ELF-1 (cell line): ENCODE results near the gene TRIM29.

Experiments
- DNase-seq: peaks from one replicate; pipeline ENCODE4 v3.0.0-alpha.2; 2016; ENCODE audit warnings: low read depth, low spot score

The TRIM29 gene

GRCh38 chr11:120139316-120140069 is 1.6 kb upstream of the TRIM29 start:
- DNase-seq: no peak

- no peak for DNase-seq
These were observed 714 bp downstream of the TRIM29 start for GRCh38 chr11:120137187-120137610.

- DNase-seq: no peak
These were observed 1.6 kb downstream of the TRIM29 start for GRCh38 chr11:120136356-120136755.

DNA sequence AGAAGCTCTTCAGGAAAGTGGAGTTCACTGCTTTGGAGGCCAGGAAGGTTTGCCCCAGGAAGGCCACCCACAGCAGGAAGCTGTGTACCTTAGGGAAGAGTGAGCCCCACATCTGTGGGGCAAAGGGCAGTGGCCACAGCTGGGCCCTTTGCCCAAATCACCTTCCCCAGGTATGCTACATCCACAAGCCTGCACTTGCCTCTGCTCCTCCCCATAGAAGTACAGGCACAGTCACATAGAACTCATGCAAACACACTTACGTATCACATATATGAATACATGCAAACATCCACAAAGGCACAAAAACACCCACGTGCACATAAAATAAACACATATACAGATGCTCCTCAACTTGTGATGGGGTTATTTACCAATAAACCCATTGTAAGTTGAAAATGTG is 2.1 kb downstream of the TRIM29 start:
- no peak for DNase-seq

DNA sequence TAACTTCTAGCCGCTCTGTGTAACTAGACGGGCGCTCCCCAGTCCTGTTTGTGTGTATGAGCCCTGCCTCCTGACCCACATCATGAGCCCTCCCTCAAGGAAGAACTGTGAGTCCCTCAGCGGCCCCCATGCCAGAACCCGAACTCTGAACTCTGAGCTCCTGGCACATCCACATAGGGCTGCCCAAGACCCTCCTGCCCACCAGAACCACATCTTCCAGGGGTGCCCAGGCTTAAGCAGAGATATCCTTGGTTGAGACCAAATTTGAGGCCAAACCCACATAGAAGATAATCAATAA is 3.0 kb downstream of the TRIM29 start:
- DNase-seq: peak; percentile 0

DNA sequence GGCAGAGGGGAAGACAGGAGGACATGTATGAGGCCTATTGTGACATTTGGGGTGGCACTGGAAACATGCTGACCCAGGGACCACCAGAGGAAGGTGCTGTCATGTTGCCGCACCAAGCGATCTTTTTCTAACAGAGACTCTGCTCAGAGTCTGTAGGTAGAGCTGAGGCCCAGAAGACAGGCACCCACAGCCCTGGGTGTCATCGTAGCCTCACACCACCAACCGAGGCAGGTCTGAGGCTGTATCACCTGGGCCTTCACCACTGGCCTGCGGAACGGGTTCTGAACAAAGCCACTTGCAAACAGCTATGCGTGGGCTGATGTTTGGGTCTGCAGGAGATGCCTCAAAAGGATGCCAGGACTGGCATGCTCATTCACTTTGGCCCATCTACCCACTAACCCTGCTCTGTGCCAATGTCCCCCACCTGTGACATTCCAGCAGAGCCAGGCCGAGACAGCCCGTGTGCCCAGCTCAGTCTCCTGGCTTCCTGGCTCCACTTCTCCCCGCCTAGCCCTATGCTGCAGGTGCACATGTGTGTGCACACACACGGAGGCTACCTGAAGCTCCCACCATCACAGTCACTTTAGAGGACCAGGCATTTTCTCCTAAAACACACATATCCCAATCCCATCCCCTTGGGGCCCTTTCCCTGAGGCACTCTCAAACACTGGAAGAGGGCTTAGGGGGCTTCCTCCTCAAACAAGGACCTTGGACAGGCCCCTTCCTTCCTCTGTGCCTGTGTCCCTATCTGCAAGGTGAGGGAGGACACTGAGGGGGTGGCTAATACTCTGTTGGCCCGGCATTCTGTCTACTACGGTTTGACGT is 3.6 kb downstream of the TRIM29 start:
- peak; percentile 2 for DNase-seq

DNA sequence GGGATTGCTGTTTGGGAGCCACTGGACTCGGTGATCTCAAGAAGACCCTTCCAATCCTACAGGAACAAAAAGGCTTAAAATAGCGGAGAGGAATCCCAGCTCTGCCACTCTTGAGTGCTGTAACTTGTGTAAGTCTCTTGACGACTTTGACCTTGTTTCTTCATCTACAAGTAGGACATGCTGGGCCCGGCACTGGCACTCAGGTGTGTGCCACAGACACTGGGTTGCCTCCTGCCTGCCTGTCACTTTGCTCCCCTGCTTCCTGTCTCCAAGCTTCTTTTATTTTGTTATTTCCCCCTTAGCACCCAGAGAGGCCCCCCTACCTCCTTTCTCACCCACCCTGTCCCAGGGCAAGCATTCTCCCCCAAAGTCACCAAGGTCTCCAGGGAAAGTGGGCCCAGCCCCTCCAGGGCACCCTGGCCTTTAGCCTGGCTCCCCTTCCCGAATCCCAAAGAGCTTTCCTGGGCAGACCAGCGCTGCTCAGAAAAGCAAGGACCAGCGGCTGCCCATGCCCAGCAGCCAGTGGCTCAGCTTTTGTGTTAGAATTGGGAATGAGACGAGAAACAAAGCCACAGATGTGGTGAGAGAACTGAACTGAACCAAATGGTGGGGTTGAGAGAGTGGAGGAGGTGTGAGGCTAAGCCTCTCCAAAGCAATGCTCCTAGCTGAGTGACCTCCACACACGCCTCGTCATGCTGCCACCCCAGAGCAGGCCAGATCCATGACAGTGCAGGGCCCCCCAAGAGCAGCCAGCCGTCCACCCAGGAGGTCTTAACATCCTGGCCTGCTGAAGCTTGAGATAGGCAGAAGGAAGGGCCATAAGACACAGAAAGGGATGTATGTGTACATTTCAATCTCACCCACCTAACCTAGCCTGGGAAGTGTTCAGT is 4.5 kb downstream of the TRIM29 start:
- peak; percentile 0 for DNase-seq

GRCh38 chr11:120132645-120133185 is 5.2 kb downstream of the TRIM29 start:
- no peak for DNase-seq

- no peak for DNase-seq
These were observed 5.8 kb downstream of the TRIM29 start for GRCh38 chr11:120131941-120132644.

- no peak for DNase-seq
These were observed 6.7 kb downstream of the TRIM29 start for GRCh38 chr11:120130991-120131760.

DNA sequence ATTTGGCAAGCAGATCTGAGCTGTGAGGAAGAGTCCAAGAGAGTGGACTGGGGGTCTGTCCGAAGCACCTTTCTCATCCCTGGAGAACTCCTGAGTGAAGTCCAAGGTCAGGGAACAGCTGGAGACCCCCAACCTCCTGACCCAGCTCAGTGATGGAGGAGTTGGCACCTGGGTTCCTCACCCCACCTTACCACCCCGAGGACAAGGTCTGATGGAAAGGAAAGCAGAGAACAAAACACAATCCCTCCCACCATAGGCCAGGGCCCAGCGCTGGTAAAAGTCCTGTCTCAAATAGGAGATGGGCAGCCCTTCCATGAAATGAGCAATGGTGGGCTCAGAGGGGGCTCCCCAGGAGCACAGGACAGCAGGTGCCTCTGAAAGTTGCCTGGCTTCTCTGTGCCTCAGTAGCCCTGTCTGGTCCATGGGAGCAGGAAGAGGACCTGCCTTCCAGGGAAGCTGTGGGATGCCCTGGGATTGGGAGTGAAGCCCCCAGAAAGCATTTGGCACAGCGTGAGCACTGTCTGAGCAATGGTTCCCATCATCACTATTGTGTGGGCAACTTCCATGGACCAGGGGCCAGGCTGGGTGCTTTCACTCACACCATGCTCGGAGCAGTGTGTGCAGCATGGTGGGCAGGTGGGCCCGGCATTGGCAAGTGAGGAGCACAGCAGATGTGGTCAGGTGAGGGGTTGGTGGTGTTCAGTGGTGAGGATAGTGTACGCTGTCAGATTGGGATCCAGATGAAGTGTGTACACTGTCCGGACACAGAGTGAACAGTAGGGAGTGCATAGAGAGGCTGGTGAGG is 7.5 kb downstream of the TRIM29 start:
- no peak for DNase-seq

DNA sequence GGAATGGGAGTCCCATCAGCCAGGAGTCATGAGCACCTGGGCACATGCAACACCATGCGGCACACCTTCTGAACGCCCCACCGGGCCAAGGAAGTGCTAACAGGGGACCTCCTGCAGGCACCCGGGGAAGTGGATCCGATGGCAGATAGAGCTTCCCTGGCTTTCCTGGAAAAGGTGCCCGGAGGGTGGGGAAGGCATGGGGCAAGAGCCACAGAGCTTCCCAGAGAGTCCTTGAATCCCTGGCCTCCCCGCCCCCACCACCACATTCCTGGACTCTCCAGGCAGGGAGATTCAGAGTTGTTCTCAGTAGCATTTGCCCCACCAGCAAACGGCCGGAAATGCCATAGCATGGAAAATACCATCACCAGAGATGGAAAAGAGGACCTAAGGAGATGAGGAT is 8.3 kb downstream of the TRIM29 start:
- no peak for DNase-seq

GRCh38 chr11:120128392-120129119 is 9.4 kb downstream of the TRIM29 start:
- no peak for DNase-seq

GRCh38 chr11:120127236-120127635 is 10.7 kb downstream of the TRIM29 start:
- no peak for DNase-seq

- DNase-seq: no peak
These were observed 11.3 kb downstream of the TRIM29 start for GRCh38 chr11:120126620-120127019.

DNA sequence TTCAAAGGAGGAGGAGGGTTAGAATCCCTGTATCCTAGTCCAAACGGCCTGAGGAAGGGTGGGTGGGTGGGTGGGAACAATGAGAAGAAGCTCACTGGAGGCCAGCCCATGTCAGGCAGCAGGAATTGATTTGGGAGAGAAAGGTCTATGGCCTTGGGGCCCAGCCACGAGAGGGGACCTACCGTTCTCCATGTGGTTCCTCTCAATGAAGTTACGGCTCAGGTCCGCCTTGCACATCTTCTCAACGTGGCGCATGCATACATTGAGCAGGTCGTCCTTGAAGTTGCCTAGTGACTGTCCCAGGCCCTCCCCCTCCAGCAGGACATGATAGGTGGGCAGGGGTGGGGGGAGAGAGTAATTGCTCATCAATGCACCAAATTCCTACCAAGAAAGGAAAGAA is 12.4 kb downstream of the TRIM29 start:
- DNase-seq: no peak

- DNase-seq: peak; percentile 58
These were observed 12.9 kb downstream of the TRIM29 start for GRCh38 chr11:120125024-120125423.

- peak; percentile 62 for DNase-seq
These were observed 13.6 kb downstream of the TRIM29 start for GRCh38 chr11:120124355-120124754.

- DNase-seq: no peak
These were observed 14.0 kb downstream of the TRIM29 start for GRCh38 chr11:120123946-120124345.
